Measurements from ENCODE around the gene SUGCT. TPM values are rescaled to one million over a fixed set of nuclear protein-coding genes. Genes with fewer than 3 reads are reported as not detected.

Gene SUGCT
- total RNA-seq, 2 donors from 2014 or later: 0.66 to 0.80 TPM

- no peak for ATAC-seq (replicated peaks)
- no peaks in the 10 kb centered on the region for H3K36me3 Mint-ChIP-seq (ENCODE audit: low read depth)
- H3K27ac Mint-ChIP-seq: no peak overlapping the region
- H3K4me1 Mint-ChIP-seq: no peaks in the 10 kb centered on the region
- no peaks in the 10 kb centered on the region for H3K27me3 Mint-ChIP-seq
- no peak overlapping the region for H3K4me3 Mint-ChIP-seq
- H3K9me3 Mint-ChIP-seq: peaks cover 28% of the 10 kb centered on the region
Observed at GRCh38 chr7:40843338-40843985, 708.7 kb downstream of the SUGCT start.

GRCh38 chr7:40845943-40846342, 711.1 kb downstream of the SUGCT start:
- H3K4me1 Mint-ChIP-seq: no peaks in the 10 kb centered on the region
- H3K27me3 Mint-ChIP-seq: no peaks in the 10 kb centered on the region
- no peak overlapping the region for H3K27ac Mint-ChIP-seq
- no peaks in the 10 kb centered on the region for H3K36me3 Mint-ChIP-seq (ENCODE audit: low read depth)
- H3K4me3 Mint-ChIP-seq: no peak overlapping the region
- no peak for ATAC-seq (replicated peaks)
- peaks cover 24% of the 10 kb centered on the region for H3K9me3 Mint-ChIP-seq

GRCh38 chr7:40847921-40848320, 713.1 kb downstream of the SUGCT start:
- H3K9me3 Mint-ChIP-seq: peaks cover 30% of the 10 kb centered on the region
- ATAC-seq (replicated peaks): no peak
- no peak overlapping the region for H3K4me3 Mint-ChIP-seq
- no peak overlapping the region for H3K27ac Mint-ChIP-seq
- no peaks in the 10 kb centered on the region for H3K4me1 Mint-ChIP-seq
- H3K36me3 Mint-ChIP-seq (ENCODE audit: low read depth): no peaks in the 10 kb centered on the region
- no peaks in the 10 kb centered on the region for H3K27me3 Mint-ChIP-seq

GRCh38 chr7:40848541-40849221, 713.9 kb downstream of the SUGCT start:
- H3K4me3 Mint-ChIP-seq: no peak overlapping the region
- no peaks in the 10 kb centered on the region for H3K36me3 Mint-ChIP-seq (ENCODE audit: low read depth)
- no peaks in the 10 kb centered on the region for H3K27me3 Mint-ChIP-seq
- no peaks in the 10 kb centered on the region for H3K4me1 Mint-ChIP-seq
- no peak for ATAC-seq (replicated peaks)
- no peak overlapping the region for H3K27ac Mint-ChIP-seq
- H3K9me3 Mint-ChIP-seq: peaks cover 26% of the 10 kb centered on the region

- H3K36me3 Mint-ChIP-seq (ENCODE audit: low read depth): no peaks in the 10 kb centered on the region
- ATAC-seq (replicated peaks): no peak
- H3K27me3 Mint-ChIP-seq: no peaks in the 10 kb centered on the region
- no peak overlapping the region for H3K27ac Mint-ChIP-seq
- no peaks in the 10 kb centered on the region for H3K4me1 Mint-ChIP-seq
- H3K4me3 Mint-ChIP-seq: no peak overlapping the region
- peaks cover 28% of the 10 kb centered on the region for H3K9me3 Mint-ChIP-seq
Observed at GRCh38 chr7:40850017-40850416, 715.2 kb downstream of the SUGCT start.

GRCh38 chr7:40851001-40851400, 716.2 kb downstream of the SUGCT start:
- Mint-ChIP-seq H3K27ac (no peak overlapping the region), H3K36me3 (ENCODE audit: low read depth) (no peaks in the 10 kb centered on the region), H3K9me3 (peaks cover 26% of the 10 kb centered on the region), H3K4me1 (no peaks in the 10 kb centered on the region), H3K27me3 (no peaks in the 10 kb centered on the region), H3K4me3 (no peak overlapping the region)
- ATAC-seq (replicated peaks): no peak

- ATAC-seq (replicated peaks): no peak
- Mint-ChIP-seq H3K4me3 (no peak overlapping the region), H3K27ac (no peak overlapping the region), H3K9me3 (peaks cover 12% of the 10 kb centered on the region), H3K36me3 (ENCODE audit: low read depth) (no peaks in the 10 kb centered on the region), H3K4me1 (no peaks in the 10 kb centered on the region), H3K27me3 (no peaks in the 10 kb centered on the region)
Observed at GRCh38 chr7:40859076-40859475, 724.3 kb downstream of the SUGCT start.

- no peak for ATAC-seq (replicated peaks)
- Mint-ChIP-seq H3K27ac (no peak overlapping the region), H3K4me1 (no peaks in the 10 kb centered on the region), H3K27me3 (no peaks in the 10 kb centered on the region), H3K4me3 (no peak overlapping the region), H3K36me3 (ENCODE audit: low read depth) (no peaks in the 10 kb centered on the region), H3K9me3 (peaks cover 10% of the 10 kb centered on the region)
Observed at GRCh38 chr7:40859965-40860543, 725.2 kb downstream of the SUGCT start.

GRCh38 chr7:40865441-40866233, 730.8 kb downstream of the SUGCT start:
- Mint-ChIP-seq H3K36me3 (ENCODE audit: low read depth) (no peaks in the 10 kb centered on the region), H3K9me3 (peaks cover 10% of the 10 kb centered on the region), H3K27ac (no peak overlapping the region), H3K4me1 (no peaks in the 10 kb centered on the region), H3K27me3 (no peaks in the 10 kb centered on the region), H3K4me3 (no peak overlapping the region)
- no peak for ATAC-seq (replicated peaks)

- Mint-ChIP-seq H3K27ac (no peak overlapping the region), H3K9me3 (peaks cover 10% of the 10 kb centered on the region), H3K36me3 (ENCODE audit: low read depth) (no peaks in the 10 kb centered on the region), H3K27me3 (no peaks in the 10 kb centered on the region), H3K4me3 (no peak overlapping the region), H3K4me1 (no peaks in the 10 kb centered on the region)
- ATAC-seq (replicated peaks): no peak
Observed at GRCh38 chr7:40866601-40867000, 731.8 kb downstream of the SUGCT start.

- Mint-ChIP-seq H3K27me3 (no peaks in the 10 kb centered on the region), H3K4me1 (no peaks in the 10 kb centered on the region), H3K27ac (no peak overlapping the region), H3K36me3 (ENCODE audit: low read depth) (no peaks in the 10 kb centered on the region), H3K9me3 (peaks cover 10% of the 10 kb centered on the region), H3K4me3 (no peak overlapping the region)
- no peak for ATAC-seq (replicated peaks)
Observed at GRCh38 chr7:40870108-40870507, 735.3 kb downstream of the SUGCT start.

- no peak for ATAC-seq (replicated peaks)
- Mint-ChIP-seq H3K27me3 (no peaks in the 10 kb centered on the region), H3K27ac (no peak overlapping the region)
Observed at GRCh38 chr7:40873248-40873647, 738.4 kb downstream of the SUGCT start.

GRCh38 chr7:40874756-40875155, 740.0 kb downstream of the SUGCT start:
- Mint-ChIP-seq H3K27me3 (no peaks in the 10 kb centered on the region), H3K36me3 (ENCODE audit: low read depth) (no peaks in the 10 kb centered on the region), H3K4me1 (no peaks in the 10 kb centered on the region), H3K9me3 (peaks cover 7% of the 10 kb centered on the region), H3K4me3 (no peak overlapping the region), H3K27ac (no peak overlapping the region)
- no peak for ATAC-seq (replicated peaks)

More at GRCh38 chr7:40873248-40873647, 738.4 kb downstream of the SUGCT start:
- Mint-ChIP-seq H3K4me3 (no peak overlapping the region), H3K9me3 (peaks cover 7% of the 10 kb centered on the region), H3K36me3 (ENCODE audit: low read depth) (no peaks in the 10 kb centered on the region), H3K4me1 (no peaks in the 10 kb centered on the region)

- H3K27me3 Mint-ChIP-seq: no peaks in the 10 kb centered on the region
- no peak for ATAC-seq (replicated peaks)
- H3K4me1 Mint-ChIP-seq: no peaks in the 10 kb centered on the region
- no peak overlapping the region for H3K27ac Mint-ChIP-seq
- H3K36me3 Mint-ChIP-seq (ENCODE audit: low read depth): no peaks in the 10 kb centered on the region
- H3K4me3 Mint-ChIP-seq: no peak overlapping the region
- peaks cover 7% of the 10 kb centered on the region for H3K9me3 Mint-ChIP-seq
Observed at GRCh38 chr7:40876601-40877000, 741.8 kb downstream of the SUGCT start.
